T-helper 1 cell treated with Interleukin-12 subunit alpha and Interleukin-12 subunit beta and Interleukin-4 antibody, amounts not matched to agents 30 μg/mL and 1 μg/mL, for 36 hours (primary cell): ENCODE measurements around the gene BBS7.

ENCODE experiments used
- H3K27ac Mint-ChIP-seq: one replicate; pipeline ENCODE4 v1.8.0; 2021; ENCODE audit warnings: mild to moderate bottlenecking, mixed read lengths
- H3K27me3 Mint-ChIP-seq: one replicate; pipeline ENCODE4 v1.8.0; 2021; ENCODE audit warnings: low read depth, mixed read lengths
- H3K36me3 Mint-ChIP-seq: one replicate; pipeline ENCODE4 v1.8.0; 2021; ENCODE audit warnings: low read depth, mixed read lengths
- H3K4me1 Mint-ChIP-seq: one replicate; pipeline ENCODE4 v1.8.0; 2021; ENCODE audit warnings: low read depth, mixed read lengths
- H3K4me3 Mint-ChIP-seq: one replicate; pipeline ENCODE4 v1.8.0; 2021; ENCODE audit warnings: mild to moderate bottlenecking, moderate library complexity, mixed read lengths
- H3K9me3 Mint-ChIP-seq: one replicate; pipeline ENCODE4 v1.8.0; 2021; ENCODE audit warnings: mixed read lengths

BBS7 gene

GRCh38 chr4:121861426-121861825, 8.8 kb downstream of the BBS7 start:
- H3K27ac Mint-ChIP-seq, result no peak overlapping the region
- H3K36me3 Mint-ChIP-seq, result peaks cover 16% of the 10 kb centered on the region
- no peaks in the 10 kb centered on the region for H3K4me1 Mint-ChIP-seq
- no peaks in the 10 kb centered on the region for H3K9me3 Mint-ChIP-seq
- H3K4me3 Mint-ChIP-seq, result no peak overlapping the region
- H3K27me3 Mint-ChIP-seq, result no peaks in the 10 kb centered on the region

- peaks cover 6% of the 10 kb centered on the region for H3K36me3 Mint-ChIP-seq
- no peaks in the 10 kb centered on the region for H3K27me3 Mint-ChIP-seq
- no peaks in the 10 kb centered on the region for H3K9me3 Mint-ChIP-seq
- H3K4me3 Mint-ChIP-seq, result no peak overlapping the region
- no peaks in the 10 kb centered on the region for H3K4me1 Mint-ChIP-seq
- no peak overlapping the region for H3K27ac Mint-ChIP-seq
Observed at GRCh38 chr4:121860121-121860520, 10.2 kb downstream of the BBS7 start.

- Mint-ChIP-seq H3K4me1 (no peaks in the 10 kb centered on the region), H3K27ac (no peak overlapping the region)
Observed at GRCh38 chr4:121851354-121851753, 18.9 kb downstream of the BBS7 start.

GRCh38 chr4:121846662-121847061, 23.6 kb downstream of the BBS7 start:
- Mint-ChIP-seq H3K4me1 (no peaks in the 10 kb centered on the region), H3K4me3 (no peak overlapping the region), H3K9me3 (no peaks in the 10 kb centered on the region), H3K27ac (no peak overlapping the region), H3K36me3 (peaks cover 13% of the 10 kb centered on the region), H3K27me3 (no peaks in the 10 kb centered on the region)

More at GRCh38 chr4:121851354-121851753, 18.9 kb downstream of the BBS7 start:
- H3K27me3 Mint-ChIP-seq, result no peaks in the 10 kb centered on the region
- no peak overlapping the region for H3K4me3 Mint-ChIP-seq
- H3K9me3 Mint-ChIP-seq, result no peaks in the 10 kb centered on the region
- H3K36me3 Mint-ChIP-seq, result peaks cover 12% of the 10 kb centered on the region

GRCh38 chr4:121842862-121843261, 27.4 kb downstream of the BBS7 start:
- peaks cover 23% of the 10 kb centered on the region for H3K36me3 Mint-ChIP-seq
- H3K4me3 Mint-ChIP-seq, result no peak overlapping the region
- no peak overlapping the region for H3K27ac Mint-ChIP-seq
- no peaks in the 10 kb centered on the region for H3K27me3 Mint-ChIP-seq
- no peaks in the 10 kb centered on the region for H3K4me1 Mint-ChIP-seq
- peaks cover 4% of the 10 kb centered on the region for H3K9me3 Mint-ChIP-seq

- peaks cover 4% of the 10 kb centered on the region for H3K9me3 Mint-ChIP-seq
- H3K4me1 Mint-ChIP-seq, result no peaks in the 10 kb centered on the region
- no peak overlapping the region for H3K27ac Mint-ChIP-seq
- no peaks in the 10 kb centered on the region for H3K27me3 Mint-ChIP-seq
- H3K4me3 Mint-ChIP-seq, result no peak overlapping the region
- peaks cover 23% of the 10 kb centered on the region for H3K36me3 Mint-ChIP-seq
Observed at GRCh38 chr4:121838136-121838535, 32.1 kb downstream of the BBS7 start.

GRCh38 chr4:121829511-121829910, 40.8 kb downstream of the BBS7 start:
- peaks cover 9% of the 10 kb centered on the region for H3K36me3 Mint-ChIP-seq

GRCh38 chr4:121827853-121828252, 42.4 kb downstream of the BBS7 start:
- no peaks in the 10 kb centered on the region for H3K9me3 Mint-ChIP-seq
- no peak overlapping the region for H3K4me3 Mint-ChIP-seq
- no peaks in the 10 kb centered on the region for H3K27me3 Mint-ChIP-seq
- peaks cover 9% of the 10 kb centered on the region for H3K36me3 Mint-ChIP-seq
- peaks cover 6% of the 10 kb centered on the region for H3K4me1 Mint-ChIP-seq
- H3K27ac Mint-ChIP-seq, result no peak overlapping the region

More at GRCh38 chr4:121829511-121829910, 40.8 kb downstream of the BBS7 start:
- Mint-ChIP-seq H3K4me1 (peaks cover 3% of the 10 kb centered on the region), H3K4me3 (no peak overlapping the region), H3K9me3 (no peaks in the 10 kb centered on the region), H3K27ac (no peak overlapping the region), H3K27me3 (no peaks in the 10 kb centered on the region)

GRCh38 chr4:121824950-121825349, 45.3 kb downstream of the BBS7 start:
- no peak overlapping the region for H3K27ac Mint-ChIP-seq

GRCh38 chr4:121824171-121824527, 46.1 kb downstream of the BBS7 start:
- no peaks in the 10 kb centered on the region for H3K9me3 Mint-ChIP-seq
- no peaks in the 10 kb centered on the region for H3K27me3 Mint-ChIP-seq
- peak overlapping the region; percentile 98 for H3K27ac Mint-ChIP-seq
- H3K4me3 Mint-ChIP-seq, result peak overlapping the region; percentile 96
- peaks cover 20% of the 10 kb centered on the region for H3K36me3 Mint-ChIP-seq
- H3K4me1 Mint-ChIP-seq, result peaks cover 26% of the 10 kb centered on the region

More at GRCh38 chr4:121824950-121825349, 45.3 kb downstream of the BBS7 start:
- Mint-ChIP-seq H3K27me3 (no peaks in the 10 kb centered on the region), H3K36me3 (peaks cover 17% of the 10 kb centered on the region), H3K4me1 (peaks cover 21% of the 10 kb centered on the region), H3K4me3 (peak overlapping the region; percentile 62), H3K9me3 (no peaks in the 10 kb centered on the region)

- Mint-ChIP-seq H3K27me3 (no peaks in the 10 kb centered on the region), H3K4me3 (peak within 1 kb of the TSS; percentile 96), H3K27ac (peak within 1 kb of the TSS; percentile 98), H3K36me3 (peaks cover 24% of the 10 kb centered on the region), H3K4me1 (peaks cover 29% of the 10 kb centered on the region), H3K9me3 (no peaks in the 10 kb centered on the region)
Observed at GRCh38 chr4:121823505-121824170, 46.6 kb downstream of the BBS7 start, which contains the start of gene CCNA2. TSS of gene CCNA2 (minus strand) at chr4:121823883. CDS start at chr4:121823628, 255 bp downstream.

GRCh38 chr4:121822796-121823504, 47.3 kb downstream of the BBS7 start:
- H3K9me3 Mint-ChIP-seq, result no peaks in the 10 kb centered on the region
- no peaks in the 10 kb centered on the region for H3K27me3 Mint-ChIP-seq
- peaks cover 26% of the 10 kb centered on the region for H3K36me3 Mint-ChIP-seq
- peaks cover 35% of the 10 kb centered on the region for H3K4me1 Mint-ChIP-seq
- H3K27ac Mint-ChIP-seq, result peak overlapping the region; percentile 98
- H3K4me3 Mint-ChIP-seq, result peak overlapping the region; percentile 96

- no peaks in the 10 kb centered on the region for H3K27me3 Mint-ChIP-seq
- H3K4me1 Mint-ChIP-seq, result peaks cover 41% of the 10 kb centered on the region
- peaks cover 28% of the 10 kb centered on the region for H3K36me3 Mint-ChIP-seq
- H3K9me3 Mint-ChIP-seq, result no peaks in the 10 kb centered on the region
- H3K27ac Mint-ChIP-seq, result peak overlapping the region; percentile 98
- H3K4me3 Mint-ChIP-seq, result peak overlapping the region; percentile 96
Observed at GRCh38 chr4:121822047-121822446, 48.2 kb downstream of the BBS7 start.

GRCh38 chr4:121819216-121819965, 50.9 kb downstream of the BBS7 start:
- peak overlapping the region; percentile 21 for H3K4me3 Mint-ChIP-seq
- H3K9me3 Mint-ChIP-seq, result no peaks in the 10 kb centered on the region
- no peaks in the 10 kb centered on the region for H3K27me3 Mint-ChIP-seq
- H3K36me3 Mint-ChIP-seq, result peaks cover 39% of the 10 kb centered on the region
- peak overlapping the region; percentile 47 for H3K27ac Mint-ChIP-seq
- peaks cover 42% of the 10 kb centered on the region for H3K4me1 Mint-ChIP-seq
